DND-41 (cell line): Measurements from ENCODE around the gene KNDC1.

ENCODE experiments used
- ATAC-seq: fragments of 200-7000 bp; cut with Tn5 transposase; 3 replicates; pipeline ENCODE4 v1.9.1; 2021; ENCODE audit warnings: low read depth; ENCODE audit not compliant: insufficient read depth
- DNase-seq: peaks from one replicate; pipeline ENCODE4 v3.0.0-alpha.2; 2020
- H2AFZ ChIP-seq: 2 replicates; pipeline ENCODE4 v1.6.0; 2012; ENCODE audit warnings: low read depth, low read length
- H3K27ac ChIP-seq: 2 replicates; pipeline ENCODE4 v1.5.1; 2012; ENCODE audit warnings: low read length, inconsistent platforms
- H3K27me3 ChIP-seq: fragments of 200-600 bp; sonication (generic); 2 replicates; pipeline ENCODE4 v1.6.0; 2012; ENCODE audit warnings: low read length, mild to moderate bottlenecking, inconsistent platforms; ENCODE audit not compliant: insufficient read depth, poor library complexity
- H3K36me3 ChIP-seq: 2 replicates; pipeline ENCODE4 v1.5.1; 2012; ENCODE audit warnings: low read length, inconsistent platforms; ENCODE audit not compliant: insufficient read depth
- H3K4me1 ChIP-seq: 2 replicates; pipeline ENCODE4 v1.5.1; 2012; ENCODE audit warnings: mild to moderate bottlenecking, low read length; ENCODE audit not compliant: insufficient read depth
- H3K4me2 ChIP-seq: 2 replicates; pipeline ENCODE4 v1.6.0; 2012; ENCODE audit warnings: mild to moderate bottlenecking, moderate library complexity, low read length, inconsistent platforms; ENCODE audit not compliant: insufficient read depth
- H3K4me3 ChIP-seq, 2 experiments: fragments of 200-600 bp in 1 of 2; shearing (Covaris generic) in 1 of 2; 2 replicates each; pipeline ENCODE4 v1.5.1; 2012 to 2016; ENCODE audit warnings: inconsistent platforms in 2 of 2, low read length in 2 of 2, mild to moderate bottlenecking in 2 of 2, low read depth in 1 of 2, moderate library complexity in 1 of 2
- H3K79me2 ChIP-seq: 2 replicates; pipeline ENCODE4 v1.6.0; 2012; ENCODE audit warnings: low read length, inconsistent platforms; ENCODE audit not compliant: insufficient read depth
- H3K9ac ChIP-seq: 2 replicates; pipeline ENCODE4 v1.6.0; 2012; ENCODE audit warnings: low read depth, mild to moderate bottlenecking, inconsistent platforms, low read length, moderate library complexity
- H3K9me3 ChIP-seq: 2 replicates; pipeline ENCODE4 v1.5.1; 2012; ENCODE audit warnings: low read length, moderate library complexity, mild to moderate bottlenecking, inconsistent platforms; ENCODE audit not compliant: insufficient read depth, severe bottlenecking
- H4K20me1 ChIP-seq: 2 replicates; pipeline ENCODE4 v1.6.0; 2012; ENCODE audit warnings: low read length; ENCODE audit not compliant: insufficient read depth
- EZH2 ChIP-seq: IDR thresholded peaks from 3 replicates; pipeline ENCODE4 v1.6.1; 2012; ENCODE audit warnings: borderline replicate concordance, low read depth, mild to moderate bottlenecking, moderate library complexity, low read length, inconsistent platforms; ENCODE audit not compliant: severe bottlenecking
- TF ChIP-seq, protein P1 (sequence below): IDR thresholded peaks from 2 replicates; pipeline ENCODE4 v1.5.1; 2012; ENCODE audit warnings: borderline replicate concordance, low read length, moderate library complexity, mild to moderate bottlenecking; ENCODE audit not compliant: poor library complexity, severe bottlenecking; ENCODE audit errors: extremely low read depth

KNDC1 gene

DNA sequence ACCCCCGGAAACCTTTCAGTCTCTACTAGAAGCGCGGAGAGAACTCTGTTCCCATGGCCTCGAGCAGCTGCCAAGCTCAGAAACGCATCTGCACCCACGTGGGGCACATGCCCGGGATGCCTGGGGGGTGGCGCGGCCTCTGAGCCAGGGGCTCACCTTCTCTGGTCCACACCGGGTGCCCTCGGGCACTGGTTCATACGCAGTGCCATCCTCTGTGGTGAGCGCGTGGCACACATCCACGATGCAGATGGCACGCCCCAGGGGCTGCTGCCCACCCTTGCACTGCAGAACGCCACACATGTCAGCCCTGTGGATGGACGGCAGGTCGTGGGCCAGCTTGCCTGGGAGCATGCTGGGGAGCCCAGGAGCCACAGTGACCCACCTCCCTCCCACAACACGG is 110.2 kb downstream of the KNDC1 start:
- no peak overlapping the region for H3K27ac ChIP-seq
- H3K36me3 ChIP-seq = peaks cover 20% of the 10 kb centered on the region
- H3K9me3 ChIP-seq = no peaks in the 10 kb centered on the region
- H3K9ac ChIP-seq = no peak overlapping the region
- H3K4me2 ChIP-seq = no peak overlapping the region
- ATAC-seq (no peak), DNase-seq (no peak)
- H3K27me3 ChIP-seq = no peaks in the 10 kb centered on the region
- no peaks in the 10 kb centered on the region for H3K79me2 ChIP-seq
- no peak overlapping the region for H2AFZ ChIP-seq
- TF ChIP-seq, protein P1, sequence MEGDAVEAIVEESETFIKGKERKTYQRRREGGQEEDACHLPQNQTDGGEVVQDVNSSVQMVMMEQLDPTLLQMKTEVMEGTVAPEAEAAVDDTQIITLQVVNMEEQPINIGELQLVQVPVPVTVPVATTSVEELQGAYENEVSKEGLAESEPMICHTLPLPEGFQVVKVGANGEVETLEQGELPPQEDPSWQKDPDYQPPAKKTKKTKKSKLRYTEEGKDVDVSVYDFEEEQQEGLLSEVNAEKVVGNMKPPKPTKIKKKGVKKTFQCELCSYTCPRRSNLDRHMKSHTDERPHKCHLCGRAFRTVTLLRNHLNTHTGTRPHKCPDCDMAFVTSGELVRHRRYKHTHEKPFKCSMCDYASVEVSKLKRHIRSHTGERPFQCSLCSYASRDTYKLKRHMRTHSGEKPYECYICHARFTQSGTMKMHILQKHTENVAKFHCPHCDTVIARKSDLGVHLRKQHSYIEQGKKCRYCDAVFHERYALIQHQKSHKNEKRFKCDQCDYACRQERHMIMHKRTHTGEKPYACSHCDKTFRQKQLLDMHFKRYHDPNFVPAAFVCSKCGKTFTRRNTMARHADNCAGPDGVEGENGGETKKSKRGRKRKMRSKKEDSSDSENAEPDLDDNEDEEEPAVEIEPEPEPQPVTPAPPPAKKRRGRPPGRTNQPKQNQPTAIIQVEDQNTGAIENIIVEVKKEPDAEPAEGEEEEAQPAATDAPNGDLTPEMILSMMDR = no peak
- no peak for TF ChIP-seq EZH2
- H3K4me3 ChIP-seq = no peak overlapping the region
- H3K4me1 ChIP-seq = no peaks in the 10 kb centered on the region
- no peaks in the 10 kb centered on the region; the same call in 1 of the 2 replicates for H4K20me1 ChIP-seq

DNA sequence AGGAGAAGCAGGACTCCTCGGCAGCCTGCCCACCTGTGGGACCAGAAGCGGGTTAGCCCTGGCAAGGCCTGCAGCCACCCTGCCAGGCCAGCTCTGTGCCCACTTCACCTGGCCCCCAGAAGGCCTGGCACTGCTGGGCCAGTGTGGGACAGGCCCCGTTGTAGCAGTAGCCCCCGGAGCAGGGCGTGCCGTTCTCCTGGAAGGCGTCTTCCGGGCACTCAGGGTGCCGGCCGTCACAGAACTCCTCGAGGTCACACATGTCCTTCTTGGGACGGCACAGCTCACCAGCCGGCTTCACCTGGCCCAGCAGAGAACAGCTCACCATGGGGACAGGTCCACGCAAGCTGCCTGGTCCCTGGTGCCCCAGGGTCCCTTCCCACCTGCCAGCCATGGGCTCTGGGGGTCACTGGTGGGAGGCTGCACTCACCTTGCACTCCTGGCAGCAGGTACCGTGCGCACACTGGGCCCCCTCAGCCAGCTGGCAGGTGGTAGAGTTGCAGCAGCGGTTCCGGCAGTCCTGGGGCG is 110.8 kb downstream of the KNDC1 start:
- H3K4me2 ChIP-seq = no peak overlapping the region
- H3K36me3 ChIP-seq = peaks cover 20% of the 10 kb centered on the region
- no peaks in the 10 kb centered on the region for H3K27me3 ChIP-seq
- ATAC-seq (no peak), DNase-seq (no peak)
- no peaks in the 10 kb centered on the region for H3K4me1 ChIP-seq
- no peak overlapping the region for H3K4me3 ChIP-seq
- H3K27ac ChIP-seq = no peak overlapping the region
- no peak overlapping the region for H2AFZ ChIP-seq
- no peak overlapping the region for H3K9ac ChIP-seq
- H4K20me1 ChIP-seq = no peaks in the 10 kb centered on the region; the same call in 1 of the 2 replicates
- TF ChIP-seq, protein P1 = no peak
- TF ChIP-seq EZH2 = no peak
- H3K9me3 ChIP-seq = no peaks in the 10 kb centered on the region
- H3K79me2 ChIP-seq = no peaks in the 10 kb centered on the region

GRCh38 chr10:133271521-133272300 is 111.7 kb downstream of the KNDC1 start:
- no peak overlapping the region for H3K4me2 ChIP-seq
- no peaks in the 10 kb centered on the region for H3K27me3 ChIP-seq
- H2AFZ ChIP-seq = no peak overlapping the region
- H3K79me2 ChIP-seq = no peaks in the 10 kb centered on the region
- no peaks in the 10 kb centered on the region; the same call in 1 of the 2 replicates for H4K20me1 ChIP-seq
- no peaks in the 10 kb centered on the region for H3K9me3 ChIP-seq
- no peak overlapping the region for H3K9ac ChIP-seq
- ATAC-seq (no peak), DNase-seq (no peak)
- TF ChIP-seq EZH2 = no peak
- TF ChIP-seq, protein P1 = no peak
- H3K36me3 ChIP-seq = peaks cover 20% of the 10 kb centered on the region
- no peak overlapping the region for H3K27ac ChIP-seq
- no peak overlapping the region for H3K4me3 ChIP-seq
- no peaks in the 10 kb centered on the region for H3K4me1 ChIP-seq
